ENCODE data around the gene FAM107B. TPM values are rescaled to one million over a fixed set of nuclear protein-coding genes. Genes with fewer than 3 reads are reported as not detected.

FAM107B gene
- total and polyA plus RNA-seq, 2 of the 8 experiments (the other 6 are each of a cell fraction or from before 2014, with no cell fraction given), result 7.5 to 28.1 TPM

- ChIA-PET CTCF (ENCODE audit: partially characterized antibody) (interaction anchor here (0.6 to 0.8 kb wide), 2 partner anchors 9 to 233 kb away, joined by 3 read pairs; no protein-coding TSS in a partner anchor), POLR2A (ENCODE audit: partially characterized antibody) (no interaction called here)
- Histone ChIP-seq H3K4me1 (replicated peaks in 1 of 4; ENCODE audit: control insufficient read depth in 3 of 4, insufficient read depth in 4 of 4, low read length in 3 of 4) (peaks cover 5 to 15% (median 9%) of the 10 kb centered on the region in 4 experiments; a peak in 6 of 7 replicates), H3K23me2 (ENCODE audit: low read depth, low read length) (no peaks in the 10 kb centered on the region; the same call in 1 of the 2 replicates), H3K4ac (replicated peaks; ENCODE audit: insufficient read length, low read depth, low read length) (peak overlapping the region; percentile 3), H3K14ac (ENCODE audit: insufficient read length) (no peak overlapping the region), H2AK5ac (ENCODE audit: low read depth, low read length) (no peak overlapping the region), H3K27me3 (replicated peaks in 1 of 4; ENCODE audit: control insufficient read depth in 3 of 4, extremely low read depth in 1 of 4, insufficient read depth in 3 of 4, low read length in 3 of 4) (no peaks in the 10 kb centered on the region; a peak in 1 of 7 replicates), H3K79me2 (ENCODE audit: control insufficient read depth in 1 of 2, insufficient read depth in 2 of 2, low read length in 2 of 2) (no peaks in the 10 kb centered on the region), H3K56ac (replicated peaks; ENCODE audit: insufficient read length, low read depth, low read length) (no peak overlapping the region), H4K8ac (ENCODE audit: extremely low read depth, insufficient read depth, low read length) (no peak overlapping the region), H3K27ac (ENCODE audit: low read depth, low read length) (no peak overlapping the region), H3K23ac (ENCODE audit: insufficient read length) (no peak overlapping the region), H3K79me1 (ENCODE audit: low read depth, low read length) (no peaks in the 10 kb centered on the region), H2AFZ (ENCODE audit: low read length) (peak overlapping the region; percentile 91), H4K5ac (ENCODE audit: insufficient read length, low read depth, low read length) (no peak overlapping the region), H2BK20ac (ENCODE audit: low read length) (0 out of 2 replicates have a peak overlapping the region, but pooled peaks have one; percentile 61), H2BK5ac (ENCODE audit: low read depth, low read length) (0 out of 2 replicates have a peak overlapping the region, but pooled peaks have one; percentile 52), H3K36me3 (ENCODE audit: control insufficient read depth in 2 of 4, insufficient read depth in 4 of 4, low read length in 3 of 4) (no peaks in the 10 kb centered on the region), H3K9me3 (ENCODE audit: insufficient read depth in 2 of 2, low read depth in 1 of 2, low read length in 1 of 2) (no peaks in the 10 kb centered on the region), H2BK12ac (ENCODE audit: low read depth, low read length) (no peak overlapping the region), H2BK120ac (replicated peaks; ENCODE audit: low read depth, low read length) (no peak overlapping the region), H4K20me1 (replicated peaks in 1 of 2; ENCODE audit: control insufficient read depth in 1 of 2, insufficient read depth in 2 of 2, low read length in 2 of 2) (no peaks in the 10 kb centered on the region), H3K9ac (replicated peaks in 1 of 4; ENCODE audit: extremely low read depth in 1 of 4, low read depth in 3 of 4, low read length in 3 of 4) (no peak overlapping the region), H2BK15ac (ENCODE audit: low read length) (peak overlapping the region; percentile 94; the same call in 1 of the 2 replicates), H3K18ac (ENCODE audit: extremely low read depth, low read length) (no peak overlapping the region), H4K91ac (replicated peaks; ENCODE audit: insufficient read length, low read length) (peak overlapping the region; percentile 10), H3K4me3 (ENCODE audit: extremely low read depth in 1 of 4, insufficient read depth in 2 of 4, low read depth in 3 of 4, low read length in 4 of 4) (no peak overlapping the region), H3K4me2 (ENCODE audit: insufficient read depth in 1 of 2, low read depth in 2 of 2, low read length in 2 of 2) (no peak overlapping the region)
- WGBS, 2 experiments (ENCODE audit: extremely low coverage in 1 of 2, insufficient coverage in 1 of 2, insufficient read length in 1 of 2, insufficient replicate concordance in 2 of 2, low coverage in 1 of 2, low lambda C conversion rate in 2 of 2, missing lambda C conversion rate in 1 of 2), result 89% methylated on average over 8 of the region's 8 CpGs; no CpG with 5 or more reads in 1 of the 2 experiments
- TF ChIP-seq KDM1A (IDR thresholded peaks at IDR 0.05; ENCODE audit: borderline replicate concordance, low read length) (no peak), GTF2F1 (IDR thresholded peaks at IDR 0.05; ENCODE audit: borderline replicate concordance, low read depth, low read length) (no peak), ATF2 (IDR thresholded peaks at IDR 0.05; ENCODE audit: low read length) (no peak), RNF2 (IDR thresholded peaks at IDR 0.05; ENCODE audit: borderline replicate concordance, low read depth, low read length, missing control alignments, poor library complexity, severe bottlenecking) (no peak), KDM4A (IDR thresholded peaks at IDR 0.05; ENCODE audit: low read depth, low read length, severe bottlenecking) (no peak), SUZ12 (IDR thresholded peaks at IDR 0.05; ENCODE audit: low read length) (no peak), ZNF274 (IDR thresholded peaks at IDR 0.05; ENCODE audit: borderline replicate concordance, extremely low read depth, low read length) (no peak), MAFK (IDR thresholded peaks at IDR 0.05; ENCODE audit: low read depth, low read length) (no peak), CEBPB (IDR thresholded peaks at IDR 0.05; ENCODE audit: low read depth, low read length) (no peak)
- DNase-seq (ENCODE audit: low read depth in 1 of 2, low spot score in 2 of 2) (no peak), FAIRE-seq (no peak)
These were observed 104.0 kb downstream of the FAM107B start for GRCh38 chr10:14670551-14671240.

Data from H1 (cell line).